Measurements from ENCODE around the gene SYN1. TPM values are rescaled to one million over a fixed set of nuclear protein-coding genes. Genes with fewer than 3 reads are reported as not detected.

The SYN1 gene
- polyA plus RNA-seq, 1 donor (not counting 4 experiments of a cell fraction or from before 2014, with no cell fraction given), result 0.07 TPM

- Histone ChIP-seq H3K79me2 (ENCODE audit: control insufficient read depth, insufficient read depth, low read length) (peaks cover 15% of the 10 kb centered on the region), H3K4me2 (ENCODE audit: control insufficient read depth, extremely low read depth, insufficient read depth, low read depth, low read length) (peak overlapping the region; percentile 75), H3K9ac (ENCODE audit: control insufficient read depth, extremely low read depth, insufficient read depth, low read length) (peak overlapping the region; percentile 83), H3K4me1 (ENCODE audit: control insufficient read depth, extremely low read depth, insufficient read depth, low read length) (peaks cover 4% of the 10 kb centered on the region), H3K27me3 (ENCODE audit: control insufficient read depth, extremely low read depth, insufficient read depth, low read length) (no peaks in the 10 kb centered on the region), H3K4me3 (ENCODE audit: control insufficient read depth in 2 of 3, extremely low read depth in 1 of 3, insufficient read depth in 2 of 3, low read depth in 1 of 3, low read length in 3 of 3) (peak overlapping the region; percentile 54 to 85 (median 65)), H3K9me3 (ENCODE audit: control insufficient read depth, low read depth, low read length) (no peaks in the 10 kb centered on the region), H3K27ac (ENCODE audit: control insufficient read depth, insufficient read depth, low read length) (peak overlapping the region; percentile 74), H4K20me1 (ENCODE audit: control insufficient read depth, extremely low read depth, insufficient read depth, low read length) (no peaks in the 10 kb centered on the region), H2AFZ (ENCODE audit: control insufficient read depth, low read length) (peak overlapping the region; percentile 70), H3K36me3 (ENCODE audit: control insufficient read depth in 2 of 2, extremely low read depth in 1 of 2, insufficient read depth in 2 of 2, low read length in 2 of 2) (no peaks in the 10 kb centered on the region), H3K9me1 (ENCODE audit: control insufficient read depth, extremely low read depth, insufficient read depth, low read length) (no peaks in the 10 kb centered on the region)
- TF ChIP-seq, protein P1, sequence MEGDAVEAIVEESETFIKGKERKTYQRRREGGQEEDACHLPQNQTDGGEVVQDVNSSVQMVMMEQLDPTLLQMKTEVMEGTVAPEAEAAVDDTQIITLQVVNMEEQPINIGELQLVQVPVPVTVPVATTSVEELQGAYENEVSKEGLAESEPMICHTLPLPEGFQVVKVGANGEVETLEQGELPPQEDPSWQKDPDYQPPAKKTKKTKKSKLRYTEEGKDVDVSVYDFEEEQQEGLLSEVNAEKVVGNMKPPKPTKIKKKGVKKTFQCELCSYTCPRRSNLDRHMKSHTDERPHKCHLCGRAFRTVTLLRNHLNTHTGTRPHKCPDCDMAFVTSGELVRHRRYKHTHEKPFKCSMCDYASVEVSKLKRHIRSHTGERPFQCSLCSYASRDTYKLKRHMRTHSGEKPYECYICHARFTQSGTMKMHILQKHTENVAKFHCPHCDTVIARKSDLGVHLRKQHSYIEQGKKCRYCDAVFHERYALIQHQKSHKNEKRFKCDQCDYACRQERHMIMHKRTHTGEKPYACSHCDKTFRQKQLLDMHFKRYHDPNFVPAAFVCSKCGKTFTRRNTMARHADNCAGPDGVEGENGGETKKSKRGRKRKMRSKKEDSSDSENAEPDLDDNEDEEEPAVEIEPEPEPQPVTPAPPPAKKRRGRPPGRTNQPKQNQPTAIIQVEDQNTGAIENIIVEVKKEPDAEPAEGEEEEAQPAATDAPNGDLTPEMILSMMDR (optimal IDR thresholded peaks at IDR 0.05 in 1 of 3, IDR thresholded peaks at IDR 0.05 in 1 of 3, conservative IDR thresholded peaks at IDR 0.05 in 1 of 3; ENCODE audit: extremely low read depth in 1 of 3, insufficient read depth in 2 of 3, low read length in 3 of 3), result no peak
- DNase-seq (ENCODE audit: low read depth, low spot score) (no peak), FAIRE-seq (no peak)
- dilution Hi-C loops (cut with MboI; ENCODE audit: extremely low pct_ligation_motif_present, low sequenced_read_pairs), result no loop called here
These were observed 59.3 kb downstream of the SYN1 start for GRCh38 chrX:47560179-47560933.

GRCh38 chrX:47558436-47558835 lies 61.2 kb downstream of the SYN1 start:
- FAIRE-seq (no peak), DNase-seq (ENCODE audit: low read depth, low spot score) (no peak)
- H3K27me3 ChIP-seq (ENCODE audit: control insufficient read depth, extremely low read depth, insufficient read depth, low read length), result no peaks in the 10 kb centered on the region
- H3K9me3 ChIP-seq (ENCODE audit: control insufficient read depth, low read depth, low read length), result no peaks in the 10 kb centered on the region
- no peak overlapping the region for H3K4me2 ChIP-seq (ENCODE audit: control insufficient read depth, extremely low read depth, insufficient read depth, low read depth, low read length)
- H3K79me2 ChIP-seq (ENCODE audit: control insufficient read depth, insufficient read depth, low read length), result peaks cover 15% of the 10 kb centered on the region
- no peaks in the 10 kb centered on the region for H4K20me1 ChIP-seq (ENCODE audit: control insufficient read depth, extremely low read depth, insufficient read depth, low read length)
- H3K27ac ChIP-seq (ENCODE audit: control insufficient read depth, insufficient read depth, low read length), result no peak overlapping the region
- peaks cover 4% of the 10 kb centered on the region for H3K4me1 ChIP-seq (ENCODE audit: control insufficient read depth, extremely low read depth, insufficient read depth, low read length)
- no peak overlapping the region for H3K9ac ChIP-seq (ENCODE audit: control insufficient read depth, extremely low read depth, insufficient read depth, low read length)
- no peak overlapping the region for H3K4me3 ChIP-seq (ENCODE audit: control insufficient read depth in 2 of 3, extremely low read depth in 1 of 3, insufficient read depth in 2 of 3, low read depth in 1 of 3, low read length in 3 of 3)
- no peak for TF ChIP-seq EZH2 (IDR thresholded peaks at IDR 0.05; ENCODE audit: low read length)
- TF ChIP-seq, protein P1 (optimal IDR thresholded peaks at IDR 0.05 in 1 of 3, IDR thresholded peaks at IDR 0.05 in 1 of 3, conservative IDR thresholded peaks at IDR 0.05 in 1 of 3; ENCODE audit: extremely low read depth in 1 of 3, insufficient read depth in 2 of 3, low read length in 3 of 3), result no peak
- no peaks in the 10 kb centered on the region for H3K36me3 ChIP-seq (ENCODE audit: control insufficient read depth in 2 of 2, extremely low read depth in 1 of 2, insufficient read depth in 2 of 2, low read length in 2 of 2)
- dilution Hi-C loops (cut with MboI; ENCODE audit: extremely low pct_ligation_motif_present, low sequenced_read_pairs), result no loop called here
- H3K9me1 ChIP-seq (ENCODE audit: control insufficient read depth, extremely low read depth, insufficient read depth, low read length), result no peaks in the 10 kb centered on the region
- no peak overlapping the region for H2AFZ ChIP-seq (ENCODE audit: control insufficient read depth, low read length)
